DOHH2 (cell line): Measurements from ENCODE around the gene CLCA1.

Source experiments
- H3F3A ChIP-seq: fragments of 200-600 bp; sonication (generic), shearing (Covaris generic); 2 replicates; pipeline ENCODE4 v1.6.0; 2016; ENCODE audit warnings: antibody characterized with exemption, mild to moderate bottlenecking; ENCODE audit not compliant: control insufficient read depth, insufficient read depth
- H3K27ac ChIP-seq: fragments of 200-600 bp; sonication (generic); 2 replicates; pipeline ENCODE4 v1.5.1; 2014; ENCODE audit warnings: low read depth, mild to moderate bottlenecking, low read length, moderate library complexity
- H3K27me3 ChIP-seq: fragments of 200-600 bp; sonication (generic); 2 replicates; pipeline ENCODE4 v1.6.1; 2014; ENCODE audit warnings: mild to moderate bottlenecking, low read length, mixed read lengths; ENCODE audit not compliant: control insufficient read depth
- H3K36me3 ChIP-seq: fragments of 200-600 bp; sonication (generic); 2 replicates; pipeline ENCODE4 v1.6.1; 2014; ENCODE audit warnings: mild to moderate bottlenecking, low read length, moderate library complexity, mixed read lengths; ENCODE audit not compliant: control insufficient read depth
- H3K4me1 ChIP-seq: fragments of 200-600 bp; sonication (generic); 2 replicates; pipeline ENCODE4 v1.6.1; 2014; ENCODE audit warnings: mild to moderate bottlenecking, low read length, mixed read lengths; ENCODE audit not compliant: control insufficient read depth
- H3K4me2 ChIP-seq: fragments of 200-600 bp; sonication (generic); 2 replicates; pipeline ENCODE4 v1.6.0; 2014; ENCODE audit warnings: mild to moderate bottlenecking, low read length, moderate library complexity
- H3K4me3 ChIP-seq: fragments of 200-600 bp; sonication (generic); 2 replicates; pipeline ENCODE4 v1.5.1; 2014; ENCODE audit warnings: mild to moderate bottlenecking, low read length, mixed read lengths
- H3K79me2 ChIP-seq: fragments of 200-600 bp; sonication (generic); 2 replicates; pipeline ENCODE4 v1.6.1; 2014; ENCODE audit warnings: mild to moderate bottlenecking, low read length, mixed read lengths; ENCODE audit not compliant: control insufficient read depth
- H3K9me2 ChIP-seq: fragments of 200-600 bp; sonication (generic); replicated peaks from 2 replicates; pipeline ENCODE4 v1.6.1; 2014; ENCODE audit warnings: mild to moderate bottlenecking, low read length, mixed read lengths; ENCODE audit not compliant: control insufficient read depth
- H3K9me3 ChIP-seq: fragments of 200-600 bp; sonication (generic); 2 replicates; pipeline ENCODE4 v1.6.1; 2014; ENCODE audit warnings: antibody characterized with exemption, low read length, mixed read lengths; ENCODE audit not compliant: control insufficient read depth, insufficient read depth
- H4K20me1 ChIP-seq: fragments of 200-600 bp; sonication (generic); 2 replicates; pipeline ENCODE4 v1.6.0; 2014; ENCODE audit warnings: low read depth, mild to moderate bottlenecking, antibody characterized with exemption, low read length, moderate library complexity; ENCODE audit not compliant: control insufficient read depth, insufficient read depth
- EZH2phosphoT487 ChIP-seq: fragments of 200-600 bp; sonication (generic); IDR thresholded peaks from 2 replicates; pipeline ENCODE4 v1.6.1; 2017; ENCODE audit warnings: borderline replicate concordance, mild to moderate bottlenecking, antibody characterized with exemption, low read length, moderate library complexity, mixed read lengths
- TF ChIP-seq, protein P1 (sequence below): fragments of 200-600 bp; sonication (generic); IDR thresholded peaks from one replicate; pipeline ENCODE4 v1.5.1; 2014; ENCODE audit warnings: antibody characterized with exemption, mild to moderate bottlenecking, low read depth, low read length; ENCODE audit not compliant: poor library complexity, severe bottlenecking

The CLCA1 gene

DNA sequence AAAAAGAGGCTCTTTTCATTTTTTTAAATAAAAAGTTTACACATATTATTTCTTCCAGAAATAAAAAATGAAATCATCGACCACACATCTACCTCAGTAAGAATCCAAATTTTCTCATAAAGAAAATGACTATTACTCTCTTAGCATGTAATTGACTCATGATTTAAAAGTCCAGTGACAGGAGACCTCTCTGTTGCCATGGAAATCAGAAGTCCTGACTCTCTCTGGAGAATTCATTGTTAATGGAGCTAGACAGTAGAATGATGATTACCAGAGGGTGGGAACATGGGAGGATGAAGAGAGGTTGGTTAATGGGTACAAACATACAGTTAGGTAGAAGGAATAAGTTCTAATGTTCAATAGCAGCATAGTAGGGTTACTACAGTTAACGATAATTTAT, 73.1 kb downstream of the CLCA1 start:
- Histone ChIP-seq H4K20me1 (no peaks in the 10 kb centered on the region), H3K27me3 (no peaks in the 10 kb centered on the region; the same call in 1 of the 2 replicates), H3F3A (no peaks in the 10 kb centered on the region), H3K27ac (no peak overlapping the region), H3K4me3 (no peak overlapping the region), H3K36me3 (no peaks in the 10 kb centered on the region), H3K9me2 (no peaks in the 10 kb centered on the region), H3K4me1 (no peaks in the 10 kb centered on the region), H3K4me2 (no peak overlapping the region), H3K79me2 (no peaks in the 10 kb centered on the region), H3K9me3 (no peaks in the 10 kb centered on the region)
- TF ChIP-seq, protein P1, sequence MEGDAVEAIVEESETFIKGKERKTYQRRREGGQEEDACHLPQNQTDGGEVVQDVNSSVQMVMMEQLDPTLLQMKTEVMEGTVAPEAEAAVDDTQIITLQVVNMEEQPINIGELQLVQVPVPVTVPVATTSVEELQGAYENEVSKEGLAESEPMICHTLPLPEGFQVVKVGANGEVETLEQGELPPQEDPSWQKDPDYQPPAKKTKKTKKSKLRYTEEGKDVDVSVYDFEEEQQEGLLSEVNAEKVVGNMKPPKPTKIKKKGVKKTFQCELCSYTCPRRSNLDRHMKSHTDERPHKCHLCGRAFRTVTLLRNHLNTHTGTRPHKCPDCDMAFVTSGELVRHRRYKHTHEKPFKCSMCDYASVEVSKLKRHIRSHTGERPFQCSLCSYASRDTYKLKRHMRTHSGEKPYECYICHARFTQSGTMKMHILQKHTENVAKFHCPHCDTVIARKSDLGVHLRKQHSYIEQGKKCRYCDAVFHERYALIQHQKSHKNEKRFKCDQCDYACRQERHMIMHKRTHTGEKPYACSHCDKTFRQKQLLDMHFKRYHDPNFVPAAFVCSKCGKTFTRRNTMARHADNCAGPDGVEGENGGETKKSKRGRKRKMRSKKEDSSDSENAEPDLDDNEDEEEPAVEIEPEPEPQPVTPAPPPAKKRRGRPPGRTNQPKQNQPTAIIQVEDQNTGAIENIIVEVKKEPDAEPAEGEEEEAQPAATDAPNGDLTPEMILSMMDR, result no peak
- TF ChIP-seq EZH2phosphoT487, result no peak

DNA sequence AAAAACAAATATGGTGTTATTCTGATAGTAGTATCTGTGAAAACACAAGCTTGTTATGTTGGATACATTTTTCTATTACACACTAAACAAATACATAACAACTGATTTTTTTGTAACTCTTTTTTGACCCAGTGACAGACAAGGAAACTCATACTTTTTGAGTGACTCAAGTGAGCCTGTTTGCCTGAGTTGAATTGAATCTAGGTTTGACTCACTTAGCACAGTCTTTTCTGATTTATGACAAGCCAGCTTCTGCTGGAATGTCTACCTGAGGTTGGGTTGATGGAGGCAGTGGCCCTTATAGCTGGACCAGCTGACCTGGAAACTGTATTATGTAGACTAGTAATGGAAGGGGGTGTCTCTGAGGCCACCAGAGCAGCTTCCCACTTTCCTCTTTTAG, 73.9 kb downstream of the CLCA1 start:
- Histone ChIP-seq H3K79me2 (no peaks in the 10 kb centered on the region), H3K9me2 (no peaks in the 10 kb centered on the region), H4K20me1 (no peaks in the 10 kb centered on the region), H3K9me3 (no peaks in the 10 kb centered on the region), H3K4me2 (no peak overlapping the region), H3K36me3 (no peaks in the 10 kb centered on the region), H3K27ac (no peak overlapping the region), H3K4me1 (no peaks in the 10 kb centered on the region), H3K4me3 (no peak overlapping the region), H3K27me3 (no peaks in the 10 kb centered on the region; the same call in 1 of the 2 replicates), H3F3A (no peaks in the 10 kb centered on the region)
- TF ChIP-seq EZH2phosphoT487, result no peak
- TF ChIP-seq, protein P1, result no peak

DNA sequence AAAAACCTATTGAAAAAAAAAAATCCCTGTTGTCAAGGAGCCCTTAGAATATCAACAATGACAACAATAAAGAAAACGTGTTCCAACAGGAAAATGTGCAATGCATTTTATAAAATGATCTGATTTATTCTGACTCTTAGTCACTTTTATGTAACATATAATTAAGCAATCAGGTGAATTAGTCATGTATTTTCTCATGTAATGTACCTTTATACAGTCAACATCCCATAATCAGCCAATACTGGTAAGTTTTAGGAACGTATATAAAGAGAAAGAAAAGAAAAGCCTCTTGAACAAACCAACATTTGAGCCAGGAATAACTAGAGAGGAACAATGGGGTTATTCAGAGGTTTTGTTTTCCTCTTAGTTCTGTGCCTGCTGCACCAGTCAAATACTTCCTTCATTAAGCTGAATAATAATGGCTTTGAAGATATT, 78.1 kb downstream of the CLCA1 start, which contains the start of gene CLCA4:
Gene CLCA4, plus strand, starts transcription at position 292 of the 435 bp plus-strand sequence. Its CDS starts 42 bp downstream, at position 334.
- Histone ChIP-seq H3K36me3 (no peaks in the 10 kb centered on the region), H3K9me3 (no peaks in the 10 kb centered on the region), H3K9me2 (no peaks in the 10 kb centered on the region), H3F3A (no peaks in the 10 kb centered on the region), H3K4me2 (no peak within 1 kb of the TSS), H3K27me3 (no peaks in the 10 kb centered on the region), H3K4me1 (no peaks in the 10 kb centered on the region), H3K79me2 (no peaks in the 10 kb centered on the region), H3K27ac (no peak within 1 kb of the TSS), H3K4me3 (no peak within 1 kb of the TSS), H4K20me1 (no peaks in the 10 kb centered on the region)
- TF ChIP-seq, protein P1, result no peak
- no peak for TF ChIP-seq EZH2phosphoT487
